Measurements from ENCODE around the gene RIPK1.

Gene RIPK1

GRCh38 chr6:3086282-3086946 lies 18.1 kb downstream of the RIPK1 start:
- Histone ChIP-seq H3K36me3 (ENCODE audit: insufficient read depth, low read length) (peaks cover 61% of the 10 kb centered on the region; the same call in 1 of the 2 replicates), H3K27me3 (ENCODE audit: insufficient read depth, low read length, poor library complexity, severe bottlenecking) (no peaks in the 10 kb centered on the region), H3F3A (ENCODE audit: low read depth) (peaks cover 8% of the 10 kb centered on the region; the same call in 1 of the 2 replicates), H3K4me3 (ENCODE audit: low read length, poor library complexity, severe bottlenecking) (no peak overlapping the region), H3K9ac (ENCODE audit: low read depth, low read length, poor library complexity, severe bottlenecking) (no peak overlapping the region), H3K4me1 (ENCODE audit: insufficient read depth, low read length, poor library complexity, severe bottlenecking) (peaks cover 12% of the 10 kb centered on the region), H3K79me2 (ENCODE audit: insufficient read depth, low read length) (no peaks in the 10 kb centered on the region), H2AFZ (ENCODE audit: low read length) (no peak overlapping the region), H4K20me1 (ENCODE audit: insufficient read depth, low read length, poor library complexity, severe bottlenecking) (peaks cover 4% of the 10 kb centered on the region), H3K9me3 (ENCODE audit: insufficient read depth, low read depth, low read length) (no peaks in the 10 kb centered on the region), H3K9me2 (replicated peaks; ENCODE audit: low read depth, low read length) (no peaks in the 10 kb centered on the region), H3K4me2 (ENCODE audit: low read depth, low read length, poor library complexity, severe bottlenecking) (no peak overlapping the region)
- TF ChIP-seq, protein P1, sequence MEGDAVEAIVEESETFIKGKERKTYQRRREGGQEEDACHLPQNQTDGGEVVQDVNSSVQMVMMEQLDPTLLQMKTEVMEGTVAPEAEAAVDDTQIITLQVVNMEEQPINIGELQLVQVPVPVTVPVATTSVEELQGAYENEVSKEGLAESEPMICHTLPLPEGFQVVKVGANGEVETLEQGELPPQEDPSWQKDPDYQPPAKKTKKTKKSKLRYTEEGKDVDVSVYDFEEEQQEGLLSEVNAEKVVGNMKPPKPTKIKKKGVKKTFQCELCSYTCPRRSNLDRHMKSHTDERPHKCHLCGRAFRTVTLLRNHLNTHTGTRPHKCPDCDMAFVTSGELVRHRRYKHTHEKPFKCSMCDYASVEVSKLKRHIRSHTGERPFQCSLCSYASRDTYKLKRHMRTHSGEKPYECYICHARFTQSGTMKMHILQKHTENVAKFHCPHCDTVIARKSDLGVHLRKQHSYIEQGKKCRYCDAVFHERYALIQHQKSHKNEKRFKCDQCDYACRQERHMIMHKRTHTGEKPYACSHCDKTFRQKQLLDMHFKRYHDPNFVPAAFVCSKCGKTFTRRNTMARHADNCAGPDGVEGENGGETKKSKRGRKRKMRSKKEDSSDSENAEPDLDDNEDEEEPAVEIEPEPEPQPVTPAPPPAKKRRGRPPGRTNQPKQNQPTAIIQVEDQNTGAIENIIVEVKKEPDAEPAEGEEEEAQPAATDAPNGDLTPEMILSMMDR (conservative IDR thresholded peaks at IDR 0.05; ENCODE audit: low read length): no peak
- TF ChIP-seq EZH2phosphoT487 (IDR thresholded peaks at IDR 0.05; ENCODE audit: borderline replicate concordance): no peak

DNA sequence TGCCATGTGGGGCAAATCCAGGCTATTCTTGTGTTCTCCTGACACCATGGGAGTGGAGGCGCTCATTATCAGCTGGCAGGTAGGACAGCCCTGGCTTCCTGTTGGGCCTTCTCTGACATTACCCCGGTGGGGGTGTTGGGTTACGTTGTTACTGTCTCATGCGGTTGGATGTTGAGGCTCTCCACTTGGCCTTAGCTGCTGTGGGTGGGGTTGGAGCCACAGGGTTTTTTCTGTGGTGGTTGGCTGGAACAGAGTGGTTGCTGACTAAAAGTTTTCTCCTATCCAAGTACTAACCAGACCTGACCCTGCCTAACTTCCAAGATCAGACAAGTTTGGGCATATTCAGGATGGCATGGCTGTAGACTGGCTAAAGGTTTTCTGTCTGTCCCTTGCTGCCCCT lies 20.2 kb downstream of the RIPK1 start:
- Histone ChIP-seq H2AFZ (ENCODE audit: low read length) (no peak overlapping the region), H3K4me2 (ENCODE audit: low read depth, low read length, poor library complexity, severe bottlenecking) (no peak overlapping the region), H3K27me3 (ENCODE audit: insufficient read depth, low read length, poor library complexity, severe bottlenecking) (no peaks in the 10 kb centered on the region), H3K4me1 (ENCODE audit: insufficient read depth, low read length, poor library complexity, severe bottlenecking) (peaks cover 12% of the 10 kb centered on the region), H3K36me3 (ENCODE audit: insufficient read depth, low read length) (peaks cover 44% of the 10 kb centered on the region; the same call in 1 of the 2 replicates), H3K9me2 (replicated peaks; ENCODE audit: low read depth, low read length) (no peaks in the 10 kb centered on the region), H3F3A (ENCODE audit: low read depth) (peaks cover 8% of the 10 kb centered on the region; the same call in 1 of the 2 replicates), H3K9ac (ENCODE audit: low read depth, low read length, poor library complexity, severe bottlenecking) (peak overlapping the region; percentile 34), H4K20me1 (ENCODE audit: insufficient read depth, low read length, poor library complexity, severe bottlenecking) (peaks cover 4% of the 10 kb centered on the region), H3K4me3 (ENCODE audit: low read length, poor library complexity, severe bottlenecking) (no peak overlapping the region), H3K9me3 (ENCODE audit: insufficient read depth, low read depth, low read length) (no peaks in the 10 kb centered on the region), H3K79me2 (ENCODE audit: insufficient read depth, low read length) (no peaks in the 10 kb centered on the region)
- TF ChIP-seq EZH2phosphoT487 (IDR thresholded peaks at IDR 0.05; ENCODE audit: borderline replicate concordance): no peak
- TF ChIP-seq, protein P1 (conservative IDR thresholded peaks at IDR 0.05; ENCODE audit: low read length): no peak

DNA sequence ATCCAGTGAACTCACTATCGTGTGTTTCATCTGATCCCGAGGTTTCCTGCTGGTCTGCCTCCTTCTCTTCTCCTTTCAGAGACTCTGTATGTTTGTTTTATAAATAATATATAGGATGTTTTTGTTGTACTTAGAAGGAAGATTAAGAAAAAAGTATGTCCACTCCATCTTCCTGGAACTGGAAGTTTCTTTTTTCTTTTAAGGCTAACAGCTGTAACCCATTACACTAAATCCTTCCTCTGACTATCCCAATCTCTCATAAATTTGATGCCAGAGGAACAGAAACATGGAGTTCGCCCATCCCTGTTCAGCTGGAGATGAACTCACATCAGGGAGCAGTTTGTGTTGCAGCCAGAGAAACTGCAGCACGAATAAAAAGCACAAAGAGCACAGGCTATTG lies 20.7 kb downstream of the RIPK1 start:
- TF ChIP-seq EZH2phosphoT487 (IDR thresholded peaks at IDR 0.05; ENCODE audit: borderline replicate concordance): no peak
- Histone ChIP-seq H3K4me3 (ENCODE audit: low read length, poor library complexity, severe bottlenecking) (no peak overlapping the region), H3K27me3 (ENCODE audit: insufficient read depth, low read length, poor library complexity, severe bottlenecking) (no peaks in the 10 kb centered on the region), H3K79me2 (ENCODE audit: insufficient read depth, low read length) (no peaks in the 10 kb centered on the region), H3K9me2 (replicated peaks; ENCODE audit: low read depth, low read length) (no peaks in the 10 kb centered on the region), H3K9me3 (ENCODE audit: insufficient read depth, low read depth, low read length) (no peaks in the 10 kb centered on the region), H3K9ac (ENCODE audit: low read depth, low read length, poor library complexity, severe bottlenecking) (peak overlapping the region; percentile 34), H3F3A (ENCODE audit: low read depth) (peaks cover 8% of the 10 kb centered on the region; the same call in 1 of the 2 replicates), H2AFZ (ENCODE audit: low read length) (no peak overlapping the region), H3K4me2 (ENCODE audit: low read depth, low read length, poor library complexity, severe bottlenecking) (no peak overlapping the region), H3K36me3 (ENCODE audit: insufficient read depth, low read length) (peaks cover 40% of the 10 kb centered on the region; the same call in 1 of the 2 replicates), H4K20me1 (ENCODE audit: insufficient read depth, low read length, poor library complexity, severe bottlenecking) (peaks cover 4% of the 10 kb centered on the region), H3K4me1 (ENCODE audit: insufficient read depth, low read length, poor library complexity, severe bottlenecking) (peaks cover 12% of the 10 kb centered on the region)
